Endothelial cell of umbilical vein (primary cell): Measurements from ENCODE around the gene ADH5. TPM values are rescaled to one million over a fixed set of nuclear protein-coding genes. Genes with fewer than 3 reads are reported as not detected.
"Not testable (repeated sequence)": the region's sequence is repeated elsewhere in the genome, so short reads cannot be mapped to it uniquely, and the experiment has no call there.

Experiments
- BruUV-seq: library from RNA; stranded (reverse); fragments of 400-500 nt; replicated peaks from 2 replicates; lab custom pipeline; 2021; lab: Mats Ljungman, UMichigan
- CTCF ChIA-PET: fragments of 300-600, 350-600 bp; sonication (Branson Sonifier 250); formaldehyde crosslinking; loops from one replicate; lab custom pipeline; 2021; ENCODE audit warnings: antibody characterized with exemption, inconsistent platforms; lab: Charles Lee
- POLR2A ChIA-PET: fragments of 300-600, 350-600 bp; sonication (Branson Sonifier 250); formaldehyde crosslinking; loops from one replicate; lab custom pipeline; 2021; ENCODE audit warnings: antibody characterized with exemption, inconsistent platforms; lab: Charles Lee
- DNase-seq: peaks from one replicate; pipeline ENCODE4 v3.0.0-alpha.2; 2011; ENCODE audit warnings: low read depth, low spot score
- FAIRE-seq: peaks from 2 replicates; lab custom pipeline; 2011; peaks lifted over from hg19 to GRCh38; lab: Jason Lieb, UNC
- H2AFZ ChIP-seq: 2 replicates; pipeline ENCODE4 v1.6.0; 2012; ENCODE audit warnings: low read depth, low read length, control low read depth, inconsistent platforms
- H3K27ac ChIP-seq: 2 replicates; pipeline ENCODE4 v1.5.1; 2011; ENCODE audit warnings: low read depth, mild to moderate bottlenecking, control low read depth, low read length, moderate library complexity; ENCODE audit not compliant: insufficient read depth
- H3K27me3 ChIP-seq, 2 experiments: 2 replicates each; pipeline versions ENCODE4 v1.6.0 to v1.6.1; 2011; ENCODE audit warnings: low read length in 2 of 2, mixed read lengths in 1 of 2; ENCODE audit not compliant: control insufficient read depth in 2 of 2, insufficient read depth in 2 of 2
- H3K36me3 ChIP-seq, 2 experiments: 2 replicates in 1 of 2; 3 replicates in 1 of 2; pipeline ENCODE4 v1.5.1; 2011; ENCODE audit warnings: low read length in 2 of 2, mild to moderate bottlenecking in 1 of 2, moderate library complexity in 1 of 2; ENCODE audit not compliant: control insufficient read depth in 2 of 2, insufficient read depth in 2 of 2; ENCODE audit errors: extremely low read depth in 1 of 2
- H3K4me1 ChIP-seq: 3 replicates; pipeline ENCODE4 v1.5.1; 2011; ENCODE audit warnings: mild to moderate bottlenecking, low read length; ENCODE audit not compliant: control insufficient read depth, insufficient read depth; ENCODE audit errors: extremely low read depth
- H3K4me2 ChIP-seq: 2 replicates; pipeline ENCODE4 v1.6.1; 2011; ENCODE audit warnings: low read length, control low read depth, mixed read lengths; ENCODE audit not compliant: insufficient read depth
- H3K4me3 ChIP-seq, 3 experiments: fragments of 200-600 bp in 1 of 3; sonication (generic), shearing (Covaris generic) in 1 of 3; replicated peaks in 1 of 3; 2 replicates each; pipeline ENCODE4 v1.5.1; 2011 to 2016; ENCODE audit warnings: control low read depth in 3 of 3, low read length in 3 of 3, mild to moderate bottlenecking in 2 of 3, inconsistent platforms in 1 of 3, low read depth in 1 of 3, moderate library complexity in 1 of 3; ENCODE audit not compliant: insufficient read depth in 1 of 3
- H3K79me2 ChIP-seq: 2 replicates; pipeline ENCODE4 v1.6.0; 2012; ENCODE audit warnings: low read length, inconsistent platforms; ENCODE audit not compliant: control insufficient read depth, insufficient read depth
- H3K9ac ChIP-seq: replicated peaks from 2 replicates; pipeline ENCODE3; 2011; ENCODE audit warnings: low read length, control low read depth; ENCODE audit not compliant: insufficient read depth; ENCODE audit errors: extremely low read depth
- H3K9me1 ChIP-seq: replicated peaks from 3 replicates; pipeline ENCODE4 v1.6.0; 2011; ENCODE audit warnings: mild to moderate bottlenecking, low read length; ENCODE audit not compliant: control insufficient read depth, insufficient read depth; ENCODE audit errors: extremely low read depth
- H3K9me3 ChIP-seq: replicated peaks from 2 replicates; pipeline ENCODE4 v1.5.1; 2012; ENCODE audit warnings: low read length, inconsistent platforms; ENCODE audit not compliant: control insufficient read depth, insufficient read depth
- H4K20me1 ChIP-seq: replicated peaks from 2 replicates; pipeline ENCODE3; 2011; ENCODE audit warnings: mild to moderate bottlenecking, low read length; ENCODE audit not compliant: control insufficient read depth, insufficient read depth; ENCODE audit errors: extremely low read depth
- EZH2 ChIP-seq: IDR thresholded peaks from 2 replicates; pipeline ENCODE4 v1.6.1; 2012; ENCODE audit warnings: borderline replicate concordance, low read depth, mild to moderate bottlenecking, moderate library complexity, low read length, inconsistent platforms; ENCODE audit not compliant: severe bottlenecking
- FOS ChIP-seq: IDR thresholded peaks from 2 replicates; pipeline ENCODE4 v1.6.1; 2011; ENCODE audit warnings: mild to moderate bottlenecking, low read length, moderate library complexity, borderline replicate concordance; ENCODE audit not compliant: insufficient read depth
- GATA2 ChIP-seq: IDR thresholded peaks from 2 replicates; pipeline ENCODE4 v1.7.0; 2011; ENCODE audit warnings: low read depth, mild to moderate bottlenecking, moderate library complexity, mixed read lengths, low read length; ENCODE audit not compliant: insufficient read length, insufficient read depth
- JUN ChIP-seq: IDR thresholded peaks from 2 replicates; pipeline ENCODE4 v1.6.1; 2011; ENCODE audit warnings: borderline replicate concordance, low read depth; ENCODE audit not compliant: insufficient read length, insufficient read depth
- MYC ChIP-seq: IDR thresholded peaks from one replicate; pipeline ENCODE4 v1.6.1; 2011; ENCODE audit warnings: mild to moderate bottlenecking, low read depth, low read length
- POLR2A ChIP-seq: IDR thresholded peaks from 2 replicates; pipeline ENCODE4 v1.6.1; 2012; ENCODE audit warnings: low read depth, mild to moderate bottlenecking, control low read depth, low read length
- POLR2AphosphoS5 ChIP-seq: IDR thresholded peaks from 2 replicates; pipeline ENCODE4 v1.6.1; 2012; ENCODE audit warnings: low read depth, mild to moderate bottlenecking, control low read depth, low read length, moderate library complexity; ENCODE audit not compliant: insufficient read depth
- dilution Hi-C: fragments of 300-500 bp; cut with MboI; formaldehyde crosslinking; loops from one replicate; pipeline ENCODE4 v1.15.0; 2019; ENCODE audit warnings: low sequenced_read_pairs; ENCODE audit not compliant: extremely low pct_ligation_motif_present
- intact Hi-C: fragments of 100-400 bp; cut with micrococcal nuclease; formaldehyde crosslinking; loops from one replicate; pipeline ENCODE4 v1.10.0; 2022
- polyA plus RNA-seq, 4 experiments: library from polyadenylated mRNA; depleted of rRNA in 3 of 4; stranded (reverse) in 3 of 4; unstranded in 1 of 4; fragments of >200 nt; gene quantifications; 2 replicates each; pipeline versions ENCODE4 v1.2.1 to v1.2.3, GENCODE V29; 2011 to 2012; ENCODE audit warnings: missing spikeins in 1 of 4
- total RNA-seq: library from RNA; stranded (reverse); gene quantifications from 2 replicates; pipeline ENCODE4 v1.2.3, GENCODE V29; 2021
- TF ChIP-seq, protein P1 (sequence below): IDR thresholded peaks from 2 replicates; pipeline ENCODE4 v1.6.1; 2011; ENCODE audit not compliant: insufficient read depth, insufficient read length
- TF ChIP-seq, protein P2 (sequence below), 2 donors: IDR thresholded peaks; 1 replicate in 1 of 2; 2 replicates in 1 of 2; pipeline ENCODE4 v1.5.1; 2011; ENCODE audit warnings: low read length in 2 of 2, mild to moderate bottlenecking in 2 of 2, moderate library complexity in 2 of 2, control low read depth in 1 of 2, inconsistent platforms in 1 of 2, low read depth in 1 of 2; ENCODE audit not compliant: insufficient read depth in 1 of 2; ENCODE audit errors: extremely low read depth in 1 of 2

ADH5 gene
- total and polyA plus RNA-seq, 2 donors (not counting 3 experiments of a cell fraction or from before 2014, with no cell fraction given) = 89.2 to 101 TPM

DNA sequence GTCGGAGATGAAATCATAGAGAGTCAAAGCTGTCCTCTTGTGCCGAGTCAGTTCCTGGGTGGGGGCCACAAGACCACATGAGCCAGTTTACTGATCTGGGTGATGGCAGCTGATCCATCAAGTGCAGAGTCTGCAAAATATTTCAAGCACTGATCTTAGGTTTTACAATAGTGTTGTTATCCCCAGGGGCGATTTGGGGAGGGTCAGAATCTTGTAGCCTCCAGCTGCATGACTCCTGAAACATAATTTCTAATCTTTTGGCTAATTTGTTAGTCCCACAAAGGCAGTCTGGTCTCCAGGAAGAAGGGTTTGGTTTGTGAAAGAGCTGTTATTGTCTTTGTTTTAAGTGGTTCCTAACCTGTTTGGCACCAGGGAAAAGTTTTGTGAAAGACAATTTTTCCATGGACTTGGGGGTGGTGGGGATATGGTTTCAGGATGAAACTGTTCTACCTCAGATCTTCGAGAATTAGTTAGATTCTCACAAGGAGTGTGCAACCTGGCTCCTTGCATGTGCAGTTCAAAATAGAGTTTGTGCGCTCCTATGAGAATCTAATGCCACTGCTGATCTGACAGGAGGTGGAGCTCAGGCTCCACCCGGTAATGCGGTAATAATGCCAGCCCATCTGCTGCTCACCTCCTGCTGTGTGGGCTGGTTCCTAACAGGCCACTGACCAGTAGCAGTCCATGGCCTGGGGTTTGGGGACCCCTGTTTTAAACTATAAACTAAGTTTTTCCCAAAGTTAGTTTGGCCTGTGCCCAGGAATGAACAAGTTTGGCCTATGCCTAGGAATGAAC, 63.9 kb downstream of the ADH5 start:
- Histone ChIP-seq H2AFZ (no peak overlapping the region), H3K27ac (no peak overlapping the region), H3K4me3 (no peak overlapping the region), H3K9me1 (no peaks in the 10 kb centered on the region), H3K27me3 (no peaks in the 10 kb centered on the region), H3K4me1 (no peaks in the 10 kb centered on the region), H3K4me2 (no peak overlapping the region), H3K79me2 (peaks cover 61% of the 10 kb centered on the region), H4K20me1 (no peaks in the 10 kb centered on the region), H3K9ac (no peak overlapping the region), H3K9me3 (no peaks in the 10 kb centered on the region), H3K36me3 (no peaks in the 10 kb centered on the region)
- TF ChIP-seq JUN (no peak), POLR2AphosphoS5 (no peak), MYC (no peak), FOS (no peak), EZH2 (no peak), POLR2A (no peak), GATA2 (no peak)
- TF ChIP-seq, protein P1, sequence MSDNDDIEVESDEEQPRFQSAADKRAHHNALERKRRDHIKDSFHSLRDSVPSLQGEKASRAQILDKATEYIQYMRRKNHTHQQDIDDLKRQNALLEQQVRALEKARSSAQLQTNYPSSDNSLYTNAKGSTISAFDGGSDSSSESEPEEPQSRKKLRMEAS = no peak
- TF ChIP-seq, protein P2, sequence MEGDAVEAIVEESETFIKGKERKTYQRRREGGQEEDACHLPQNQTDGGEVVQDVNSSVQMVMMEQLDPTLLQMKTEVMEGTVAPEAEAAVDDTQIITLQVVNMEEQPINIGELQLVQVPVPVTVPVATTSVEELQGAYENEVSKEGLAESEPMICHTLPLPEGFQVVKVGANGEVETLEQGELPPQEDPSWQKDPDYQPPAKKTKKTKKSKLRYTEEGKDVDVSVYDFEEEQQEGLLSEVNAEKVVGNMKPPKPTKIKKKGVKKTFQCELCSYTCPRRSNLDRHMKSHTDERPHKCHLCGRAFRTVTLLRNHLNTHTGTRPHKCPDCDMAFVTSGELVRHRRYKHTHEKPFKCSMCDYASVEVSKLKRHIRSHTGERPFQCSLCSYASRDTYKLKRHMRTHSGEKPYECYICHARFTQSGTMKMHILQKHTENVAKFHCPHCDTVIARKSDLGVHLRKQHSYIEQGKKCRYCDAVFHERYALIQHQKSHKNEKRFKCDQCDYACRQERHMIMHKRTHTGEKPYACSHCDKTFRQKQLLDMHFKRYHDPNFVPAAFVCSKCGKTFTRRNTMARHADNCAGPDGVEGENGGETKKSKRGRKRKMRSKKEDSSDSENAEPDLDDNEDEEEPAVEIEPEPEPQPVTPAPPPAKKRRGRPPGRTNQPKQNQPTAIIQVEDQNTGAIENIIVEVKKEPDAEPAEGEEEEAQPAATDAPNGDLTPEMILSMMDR (IDR thresholded peaks at IDR 0.05; ENCODE audit: extremely low read depth in 1 of 2, insufficient read depth in 1 of 2, low read depth in 1 of 2, low read length in 2 of 2) = no peak
- dilution Hi-C loops = no loop called here
- ChIA-PET CTCF (interaction anchor here (1.2 to 2.7 kb wide), 2 partner anchors 29 to 31 kb away, joined by 5 to 8 read pairs; partner anchors contain the start of gene METAP1), POLR2A (interaction anchor here (0.6 kb wide), 1 partner anchor 540 kb away, joined by 3 read pairs; no protein-coding TSS in a partner anchor)
- intact Hi-C loops = no loop called here
- no peak for DNase-seq
- FAIRE-seq = no peak
- BruUV-seq = no TSS peak

DNA sequence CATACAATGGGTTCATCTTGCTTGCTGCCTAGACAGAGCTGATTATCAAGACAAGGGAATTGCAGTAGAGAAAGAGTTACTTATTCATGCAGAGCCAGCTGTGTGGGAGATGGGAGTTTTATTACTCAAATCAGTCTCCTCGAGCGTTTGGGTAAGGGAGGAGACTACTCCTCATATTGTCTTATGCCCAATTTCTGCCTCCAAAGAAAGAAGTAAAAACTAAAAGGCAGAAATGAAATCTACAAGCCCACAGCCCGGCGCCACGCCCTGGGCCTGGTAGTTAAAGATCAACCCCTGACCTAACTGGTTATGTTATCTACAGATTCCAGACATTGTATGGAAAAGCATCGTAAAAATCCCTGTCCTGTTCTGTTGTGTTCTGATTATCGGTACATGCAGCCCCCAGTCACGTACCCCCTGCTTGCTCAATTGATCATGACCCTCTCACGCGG, 64.8 kb downstream of the ADH5 start:
- H3K9me1 ChIP-seq, H3K4me3 ChIP-seq, H3K27me3 ChIP-seq, H3K9me3 ChIP-seq, POLR2A ChIA-PET, H2AFZ ChIP-seq, H3K4me1 ChIP-seq, H3K36me3 ChIP-seq, intact Hi-C loops, DNase-seq, H3K27ac ChIP-seq, H3K9ac ChIP-seq, BruUV-seq, dilution Hi-C loops, FAIRE-seq, H4K20me1 ChIP-seq, H3K4me2 ChIP-seq: not testable (repeated sequence)
- H3K79me2 ChIP-seq = peaks cover 69% of the 10 kb centered on the region
- CTCF ChIA-PET = interaction anchor here (1.2 to 2.7 kb wide), 2 partner anchors 28 to 32 kb away, joined by 5 to 8 read pairs; partner anchors contain the start of gene METAP1
